ENCODE results near the gene NCEH1.

DNA sequence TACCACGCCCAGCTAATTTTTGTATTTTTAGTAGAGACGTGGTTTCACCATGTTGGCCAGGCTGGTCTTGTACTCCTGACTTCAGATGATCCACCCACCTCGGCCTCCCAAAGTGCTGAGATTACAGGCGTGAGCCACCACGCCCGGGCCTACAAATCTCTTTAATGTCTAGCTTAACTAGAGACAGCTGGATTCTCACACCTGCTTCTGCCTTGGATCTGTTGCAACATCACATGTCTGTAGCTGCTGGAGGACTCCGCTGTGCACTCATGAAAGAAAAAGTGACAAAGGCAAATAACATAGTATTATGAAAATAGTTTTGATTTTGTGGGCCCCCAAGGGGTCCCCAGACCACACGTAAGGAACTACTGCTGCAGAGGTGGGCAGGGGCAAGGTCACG, 85.9 kb downstream of the NCEH1 start:
- TF ChIP-seq, protein P1, sequence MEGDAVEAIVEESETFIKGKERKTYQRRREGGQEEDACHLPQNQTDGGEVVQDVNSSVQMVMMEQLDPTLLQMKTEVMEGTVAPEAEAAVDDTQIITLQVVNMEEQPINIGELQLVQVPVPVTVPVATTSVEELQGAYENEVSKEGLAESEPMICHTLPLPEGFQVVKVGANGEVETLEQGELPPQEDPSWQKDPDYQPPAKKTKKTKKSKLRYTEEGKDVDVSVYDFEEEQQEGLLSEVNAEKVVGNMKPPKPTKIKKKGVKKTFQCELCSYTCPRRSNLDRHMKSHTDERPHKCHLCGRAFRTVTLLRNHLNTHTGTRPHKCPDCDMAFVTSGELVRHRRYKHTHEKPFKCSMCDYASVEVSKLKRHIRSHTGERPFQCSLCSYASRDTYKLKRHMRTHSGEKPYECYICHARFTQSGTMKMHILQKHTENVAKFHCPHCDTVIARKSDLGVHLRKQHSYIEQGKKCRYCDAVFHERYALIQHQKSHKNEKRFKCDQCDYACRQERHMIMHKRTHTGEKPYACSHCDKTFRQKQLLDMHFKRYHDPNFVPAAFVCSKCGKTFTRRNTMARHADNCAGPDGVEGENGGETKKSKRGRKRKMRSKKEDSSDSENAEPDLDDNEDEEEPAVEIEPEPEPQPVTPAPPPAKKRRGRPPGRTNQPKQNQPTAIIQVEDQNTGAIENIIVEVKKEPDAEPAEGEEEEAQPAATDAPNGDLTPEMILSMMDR (IDR thresholded peaks at IDR 0.05): no peak
- no peak for TF ChIP-seq POLR2A (IDR thresholded peaks at IDR 0.05)
